A549 (cell line): ENCODE results near the gene NR2C2.

ENCODE experiments used
- CBX8 ChIP-seq: fragments of 200-600 bp; sonication (generic); IDR thresholded peaks from 2 replicates; pipeline ENCODE4 v1.6.1; 2016
- CEBPB ChIP-seq, 2 experiments: fragments of >200 bp in 1 of 2; sonication (Bioruptor Twin) in 1 of 2; formaldehyde crosslinking in 1 of 2; IDR thresholded peaks; 2 replicates each; pipeline ENCODE4 v1.6.1; 2012 to 2016
- CHD2 ChIP-seq: fragments of 150-350 bp; IDR thresholded peaks from 2 replicates; pipeline ENCODE4 v1.6.1; 2014; ENCODE audit warnings: low read length; ENCODE audit not compliant: partially characterized antibody
- CTCF ChIP-seq: fragments of >200 bp; sonication (Bioruptor Twin); formaldehyde crosslinking; IDR thresholded peaks from 3 replicates; pipeline ENCODE4 v1.5.1; 2016
- MAX ChIP-seq: IDR thresholded peaks from 2 replicates; pipeline ENCODE4 v1.6.1; 2012
- MAZ ChIP-seq: fragments of 150-350 bp; IDR thresholded peaks from 2 replicates; pipeline ENCODE4 v1.6.1; 2014; ENCODE audit warnings: antibody characterized with exemption, low read depth, low read length, borderline replicate concordance
- NR3C1 ChIP-seq: fragments of >200 bp; sonication (Bioruptor Twin); formaldehyde crosslinking; IDR thresholded peaks from 3 replicates; pipeline ENCODE4 v1.6.1; 2017
- POLR2A ChIP-seq: IDR thresholded peaks from 2 replicates; pipeline ENCODE4 v1.6.1; 2012; ENCODE audit warnings: mild to moderate bottlenecking, low read length
- REST ChIP-seq: fragments of 200-600 bp; sonication (generic); IDR thresholded peaks from 2 replicates; pipeline ENCODE4 v1.6.1; 2016; ENCODE audit warnings: antibody characterized with exemption, mild to moderate bottlenecking, moderate library complexity
- RNF2 ChIP-seq: fragments of 200-600 bp; sonication (generic); IDR thresholded peaks from 2 replicates; pipeline ENCODE4 v1.6.1; 2016; ENCODE audit warnings: low read depth, mild to moderate bottlenecking, antibody characterized with exemption, moderate library complexity, borderline replicate concordance
- TFCP2L1 ChIP-seq: fragments of 250-450 bp; sonication (Bioruptor Pico); IDR thresholded peaks from 2 replicates; pipeline ENCODE4 v1.5.0; 2021; ENCODE audit warnings: mild to moderate bottlenecking
- ZNF302 ChIP-seq: fragments of 250-450 bp; sonication (Bioruptor Pico); IDR thresholded peaks from 2 replicates; pipeline ENCODE4 v1.9.0; 2021; ENCODE audit warnings: inconsistent platforms, mild to moderate bottlenecking, moderate library complexity
- ZSCAN20 ChIP-seq: fragments of 250-450 bp; sonication (Bioruptor Pico); IDR thresholded peaks from 2 replicates; pipeline ENCODE4 v1.8.0; 2022; ENCODE audit warnings: mild to moderate bottlenecking, moderate library complexity
- TF ChIP-seq, protein P1 (sequence below): fragments of >200 bp; sonication (Bioruptor Twin); formaldehyde crosslinking; IDR thresholded peaks from 2 replicates; pipeline ENCODE4 v1.6.1; 2016

DNA sequence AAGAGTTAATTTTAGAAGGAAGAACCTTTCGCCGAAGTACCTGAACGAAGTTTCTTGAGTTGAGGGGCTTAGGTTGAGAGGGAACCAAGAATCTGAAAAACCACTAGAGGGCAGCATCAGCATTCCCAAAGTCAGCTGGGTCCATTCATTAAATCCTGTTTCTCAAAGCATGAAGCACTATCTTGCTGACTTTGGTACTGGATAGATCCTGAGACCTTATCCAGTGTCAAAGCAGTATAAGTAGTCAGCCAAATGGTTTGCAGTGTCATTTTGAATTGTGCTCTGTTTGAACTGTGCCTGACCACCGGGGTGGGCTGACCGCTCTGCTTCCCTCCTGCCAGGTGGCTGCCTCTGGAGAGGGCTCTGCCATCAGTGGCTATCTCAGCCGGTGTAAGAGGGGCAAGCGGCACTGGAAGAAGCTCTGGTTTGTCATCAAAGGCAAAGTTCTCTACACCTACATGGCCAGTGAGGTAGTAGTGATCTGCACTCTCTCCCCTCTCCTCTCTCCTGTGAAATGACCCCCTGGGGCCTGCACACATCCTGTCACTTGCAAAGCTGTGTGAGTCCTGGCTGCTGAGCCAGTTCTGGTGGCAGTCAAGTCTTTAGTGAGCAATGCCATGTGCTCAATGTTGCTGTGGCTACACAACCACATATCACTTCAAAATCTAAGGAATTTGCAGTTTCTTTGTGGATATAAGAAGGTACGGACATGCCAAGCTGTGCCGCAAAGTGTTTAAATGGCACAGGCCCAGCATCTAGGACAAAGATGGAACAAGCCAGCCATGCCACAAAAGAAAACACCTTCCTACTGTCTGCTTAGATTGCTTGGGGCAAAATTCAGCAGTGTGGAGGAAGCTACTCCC lies 21.4 kb upstream of the NR2C2 start:
- TF ChIP-seq MAZ, result no peak
- TF ChIP-seq ZSCAN20 (CRISPR knock-in tag), result no peak
- TF ChIP-seq MAX, result no peak
- peak; percentile 94 for TF ChIP-seq CTCF
- TF ChIP-seq CHD2, result no peak
- no peak for TF ChIP-seq CEBPB (IDR thresholded peaks at IDR 0.05)
- TF ChIP-seq, protein P1, sequence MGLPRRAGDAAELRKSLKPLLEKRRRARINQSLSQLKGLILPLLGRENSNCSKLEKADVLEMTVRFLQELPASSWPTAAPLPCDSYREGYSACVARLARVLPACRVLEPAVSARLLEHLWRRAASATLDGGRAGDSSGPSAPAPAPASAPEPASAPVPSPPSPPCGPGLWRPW, result no peak
- no peak for TF ChIP-seq ZNF302
- no peak for TF ChIP-seq RNF2
- no peak for TF ChIP-seq POLR2A
- no peak for TF ChIP-seq NR3C1
- TF ChIP-seq CBX8, result no peak
- TF ChIP-seq TFCP2L1, result no peak
- TF ChIP-seq REST, result no peak
